GM12891 (cell line): Measurements from ENCODE around the gene UCP3.

Experiments
- DNase-seq: peaks from one replicate; pipeline ENCODE4 v3.0.0; 2011; ENCODE audit warnings: low spot score; ENCODE audit not compliant: insufficient read length
- FAIRE-seq: peaks from 2 replicates; lab custom pipeline; 2011; peaks lifted over from hg19 to GRCh38; lab: Jason Lieb, UNC
- PAX5 ChIP-seq: IDR thresholded peaks from 2 replicates; pipeline ENCODE4 v1.6.1; 2011; ENCODE audit warnings: low read length, moderate library complexity, mild to moderate bottlenecking; ENCODE audit not compliant: insufficient read depth, severe bottlenecking
- POLR2A ChIP-seq: IDR thresholded peaks from 2 replicates; pipeline ENCODE4 v1.6.1; 2011; ENCODE audit warnings: low read depth, low read length, control low read depth
- POLR2AphosphoS5 ChIP-seq: IDR thresholded peaks from 2 replicates; pipeline ENCODE4 v1.6.1; 2011; ENCODE audit warnings: low read depth, low read length, control low read depth
- POU2F2 ChIP-seq: IDR thresholded peaks from 2 replicates; pipeline ENCODE4 v1.6.1; 2011; ENCODE audit warnings: low read depth, mild to moderate bottlenecking, control low read depth, low read length, moderate library complexity
- SPI1 ChIP-seq: IDR thresholded peaks from 2 replicates; pipeline ENCODE4 v1.6.1; 2011; ENCODE audit warnings: low read depth, low read length, control low read depth
- TAF1 ChIP-seq: IDR thresholded peaks from 2 replicates; pipeline ENCODE4 v1.6.1; 2011; ENCODE audit warnings: low read depth, low read length, control low read depth

UCP3 gene

DNA sequence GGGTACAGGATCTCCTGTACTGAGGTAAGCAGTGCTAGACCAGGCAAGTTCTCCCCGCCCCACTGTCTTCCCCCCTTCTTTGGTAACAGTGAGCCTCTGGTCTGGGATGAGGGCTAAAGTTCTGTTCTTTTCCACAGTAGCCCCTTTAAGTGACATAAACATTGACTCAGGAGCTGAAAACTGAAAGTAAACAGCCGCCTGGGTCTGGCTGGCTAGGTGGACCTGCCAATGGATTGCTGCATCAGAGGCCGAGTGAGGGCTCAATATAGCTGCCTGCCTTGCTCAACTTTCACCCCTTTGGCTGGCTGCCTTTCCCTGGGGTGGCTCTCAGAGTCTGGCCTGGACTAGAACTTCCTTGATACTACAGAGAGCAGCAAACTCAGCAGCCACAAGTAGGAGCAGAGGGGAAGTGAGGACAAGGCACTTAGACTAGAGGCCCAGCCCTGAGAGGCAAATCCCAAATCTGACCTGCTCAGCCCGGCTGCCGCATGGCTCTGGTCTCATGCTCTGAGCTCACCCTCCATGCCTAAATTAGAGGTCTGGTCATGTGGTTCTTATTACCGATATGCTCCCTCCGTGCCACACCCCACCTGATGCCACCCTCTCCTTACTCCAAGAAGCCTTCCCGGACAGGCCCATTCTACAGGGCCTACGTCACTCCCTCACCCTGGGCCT lies 9.6 kb upstream of the UCP3 start:
- FAIRE-seq (no peak), DNase-seq (no peak)

DNA sequence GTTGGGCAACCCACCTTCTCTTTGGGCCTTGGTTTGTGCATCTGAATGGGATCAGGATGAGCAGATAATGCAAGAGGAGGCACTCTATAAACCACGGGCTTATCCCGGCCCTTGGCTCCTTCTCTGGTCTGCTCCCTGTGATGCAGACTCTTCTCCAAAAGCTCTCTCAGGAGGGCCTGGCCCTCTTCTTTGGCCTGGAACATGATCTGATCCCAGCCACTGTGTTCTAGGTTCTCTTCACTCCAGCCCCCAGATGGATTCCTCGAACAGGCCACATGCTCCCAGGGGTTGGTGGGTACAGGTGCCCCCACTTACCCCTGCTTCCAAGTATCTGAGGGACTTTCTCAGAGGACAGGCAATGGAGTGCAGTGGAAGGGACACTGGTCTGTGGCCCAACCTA lies 8.7 kb upstream of the UCP3 start:
- no peak for FAIRE-seq
- TF ChIP-seq SPI1 (no peak), POLR2A (no peak)
- DNase-seq, result no peak

More for the DNA sequence above, 9.6 kb upstream of the UCP3 start:
- TF ChIP-seq POU2F2 (no peak), PAX5 (no peak), SPI1 (no peak), TAF1 (no peak), POLR2A (no peak), POLR2AphosphoS5 (no peak)

- FAIRE-seq, result no peak
- TF ChIP-seq POLR2AphosphoS5 (no peak), PAX5 (no peak), SPI1 (no peak), TAF1 (no peak), POLR2A (no peak), POU2F2 (no peak)
- DNase-seq, result no peak
These were observed 7.2 kb upstream of the UCP3 start for GRCh38 chr11:74015919-74016684.

- DNase-seq, result no peak
- TF ChIP-seq SPI1, result no peak
- TF ChIP-seq TAF1, result no peak
- no peak for TF ChIP-seq POLR2AphosphoS5
- FAIRE-seq, result no peak
These were observed 6.0 kb upstream of the UCP3 start for GRCh38 chr11:74014880-74015279.

- DNase-seq (no peak), FAIRE-seq (no peak)
- TF ChIP-seq PAX5 (no peak), POLR2A (no peak), POLR2AphosphoS5 (no peak), SPI1 (no peak), TAF1 (no peak), POU2F2 (no peak)
These were observed 4.3 kb upstream of the UCP3 start for GRCh38 chr11:74013141-74013540.

- DNase-seq (no peak), FAIRE-seq (no peak)
These were observed 3.4 kb upstream of the UCP3 start for GRCh38 chr11:74012074-74012809.

GRCh38 chr11:74011360-74012073 lies 2.6 kb upstream of the UCP3 start:
- TF ChIP-seq POLR2A, result no peak
- TF ChIP-seq TAF1, result no peak
- TF ChIP-seq PAX5, result no peak
- 0 out of 2 replicates have a peak, but pooled peaks have one; percentile 2 for TF ChIP-seq SPI1
- no peak for FAIRE-seq
- DNase-seq, result no peak

More at GRCh38 chr11:74012074-74012809, 3.4 kb upstream of the UCP3 start:
- no peak for TF ChIP-seq POLR2AphosphoS5
- TF ChIP-seq POLR2A, result no peak
- no peak for TF ChIP-seq PAX5
- no peak for TF ChIP-seq TAF1
- TF ChIP-seq SPI1, result no peak
- TF ChIP-seq POU2F2, result no peak

- DNase-seq (no peak), FAIRE-seq (no peak)
- no peak for TF ChIP-seq PAX5
- TF ChIP-seq POLR2AphosphoS5, result no peak
- no peak for TF ChIP-seq POLR2A
- TF ChIP-seq POU2F2, result no peak
- no peak for TF ChIP-seq TAF1
- no peak for TF ChIP-seq SPI1
These were observed 1.7 kb upstream of the UCP3 start for GRCh38 chr11:74010306-74011300.
